ENCODE data around the gene PCBP1.
"Not testable (repeated sequence)": the region's sequence is repeated elsewhere in the genome, so short reads cannot be mapped to it uniquely, and the experiment has no call there.

PCBP1 gene

DNA sequence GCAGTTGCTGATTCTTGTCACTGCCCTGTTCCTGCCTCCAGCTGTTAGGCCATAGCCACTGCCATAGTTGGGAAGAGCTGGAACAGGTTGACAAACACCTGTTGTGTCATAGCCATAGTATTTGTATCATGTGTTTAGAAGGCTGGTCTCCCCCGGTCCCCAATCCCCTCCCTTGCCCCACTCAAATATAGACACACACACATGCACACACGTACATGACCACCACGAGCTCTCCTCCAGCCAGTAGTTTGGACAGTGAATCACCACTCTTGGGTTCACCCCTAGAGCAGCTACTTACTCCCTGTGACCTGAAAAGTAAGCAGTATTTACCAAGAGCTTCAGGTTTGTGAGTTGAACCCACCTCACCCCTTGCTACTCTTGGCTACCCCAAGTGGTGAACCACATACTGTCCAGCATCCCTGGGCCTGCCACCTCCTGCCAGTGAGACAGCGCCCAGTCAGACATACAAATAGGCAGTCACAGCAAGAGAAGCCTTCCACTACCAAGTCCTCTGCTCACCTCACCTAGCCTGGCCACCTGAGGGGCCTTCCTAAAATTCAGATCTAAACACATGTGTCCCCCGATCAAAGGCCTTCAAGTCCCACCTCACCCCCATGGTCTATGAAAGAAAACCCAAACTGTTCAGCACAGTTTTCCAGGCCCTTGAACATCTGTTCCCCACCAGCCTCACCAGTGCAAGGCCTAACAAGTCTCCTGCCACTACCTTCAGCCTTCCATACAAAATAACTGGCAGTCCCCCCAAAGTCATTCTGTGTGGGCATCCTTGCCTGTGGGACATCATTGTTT is 7.1 kb downstream of the PCBP1 start:
- TF ChIP-seq, protein P1, sequence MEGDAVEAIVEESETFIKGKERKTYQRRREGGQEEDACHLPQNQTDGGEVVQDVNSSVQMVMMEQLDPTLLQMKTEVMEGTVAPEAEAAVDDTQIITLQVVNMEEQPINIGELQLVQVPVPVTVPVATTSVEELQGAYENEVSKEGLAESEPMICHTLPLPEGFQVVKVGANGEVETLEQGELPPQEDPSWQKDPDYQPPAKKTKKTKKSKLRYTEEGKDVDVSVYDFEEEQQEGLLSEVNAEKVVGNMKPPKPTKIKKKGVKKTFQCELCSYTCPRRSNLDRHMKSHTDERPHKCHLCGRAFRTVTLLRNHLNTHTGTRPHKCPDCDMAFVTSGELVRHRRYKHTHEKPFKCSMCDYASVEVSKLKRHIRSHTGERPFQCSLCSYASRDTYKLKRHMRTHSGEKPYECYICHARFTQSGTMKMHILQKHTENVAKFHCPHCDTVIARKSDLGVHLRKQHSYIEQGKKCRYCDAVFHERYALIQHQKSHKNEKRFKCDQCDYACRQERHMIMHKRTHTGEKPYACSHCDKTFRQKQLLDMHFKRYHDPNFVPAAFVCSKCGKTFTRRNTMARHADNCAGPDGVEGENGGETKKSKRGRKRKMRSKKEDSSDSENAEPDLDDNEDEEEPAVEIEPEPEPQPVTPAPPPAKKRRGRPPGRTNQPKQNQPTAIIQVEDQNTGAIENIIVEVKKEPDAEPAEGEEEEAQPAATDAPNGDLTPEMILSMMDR (IDR thresholded peaks at IDR 0.05; ENCODE audit: low read depth, low read length): no peak
- no peak overlapping the region for H3K4me3 ChIP-seq (ENCODE audit: low read depth, low read length)

DNA sequence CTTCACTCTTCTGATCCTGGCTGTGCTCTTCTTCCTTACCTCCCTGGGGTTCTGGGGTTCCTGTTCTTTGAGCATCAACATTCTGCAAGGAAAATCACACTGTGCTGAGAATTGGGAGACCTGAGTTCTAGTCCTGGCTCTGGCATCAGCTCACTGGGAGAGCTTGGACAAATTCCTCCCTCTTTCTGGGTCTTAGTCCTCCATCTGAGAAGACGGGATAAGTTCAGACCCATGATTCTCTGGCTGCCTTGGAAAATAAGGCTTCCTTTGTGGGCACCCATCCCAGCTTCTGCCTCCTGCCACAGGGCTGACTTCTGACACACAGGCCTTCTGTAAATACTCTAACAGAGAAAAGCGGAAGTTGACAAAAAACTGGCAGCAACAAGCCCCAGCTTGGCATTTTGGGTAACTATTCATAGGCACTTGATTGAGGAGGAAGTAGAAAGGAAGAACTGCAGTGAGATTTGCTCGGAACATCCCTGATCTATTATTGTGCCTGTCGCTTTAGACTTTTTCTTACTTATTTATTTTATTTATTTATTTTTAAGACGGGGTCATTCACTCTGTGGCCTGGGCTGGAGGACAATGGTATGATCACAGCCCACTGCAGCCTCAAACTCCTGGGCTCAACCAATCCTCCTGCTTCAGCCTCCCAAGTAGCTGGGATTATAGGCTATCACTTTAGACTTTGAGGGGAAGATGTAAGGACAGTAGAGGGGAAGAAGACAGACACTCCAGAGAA is 7.9 kb downstream of the PCBP1 start:
- no peak overlapping the region for H3K4me3 ChIP-seq (ENCODE audit: low read depth, low read length)

DNA sequence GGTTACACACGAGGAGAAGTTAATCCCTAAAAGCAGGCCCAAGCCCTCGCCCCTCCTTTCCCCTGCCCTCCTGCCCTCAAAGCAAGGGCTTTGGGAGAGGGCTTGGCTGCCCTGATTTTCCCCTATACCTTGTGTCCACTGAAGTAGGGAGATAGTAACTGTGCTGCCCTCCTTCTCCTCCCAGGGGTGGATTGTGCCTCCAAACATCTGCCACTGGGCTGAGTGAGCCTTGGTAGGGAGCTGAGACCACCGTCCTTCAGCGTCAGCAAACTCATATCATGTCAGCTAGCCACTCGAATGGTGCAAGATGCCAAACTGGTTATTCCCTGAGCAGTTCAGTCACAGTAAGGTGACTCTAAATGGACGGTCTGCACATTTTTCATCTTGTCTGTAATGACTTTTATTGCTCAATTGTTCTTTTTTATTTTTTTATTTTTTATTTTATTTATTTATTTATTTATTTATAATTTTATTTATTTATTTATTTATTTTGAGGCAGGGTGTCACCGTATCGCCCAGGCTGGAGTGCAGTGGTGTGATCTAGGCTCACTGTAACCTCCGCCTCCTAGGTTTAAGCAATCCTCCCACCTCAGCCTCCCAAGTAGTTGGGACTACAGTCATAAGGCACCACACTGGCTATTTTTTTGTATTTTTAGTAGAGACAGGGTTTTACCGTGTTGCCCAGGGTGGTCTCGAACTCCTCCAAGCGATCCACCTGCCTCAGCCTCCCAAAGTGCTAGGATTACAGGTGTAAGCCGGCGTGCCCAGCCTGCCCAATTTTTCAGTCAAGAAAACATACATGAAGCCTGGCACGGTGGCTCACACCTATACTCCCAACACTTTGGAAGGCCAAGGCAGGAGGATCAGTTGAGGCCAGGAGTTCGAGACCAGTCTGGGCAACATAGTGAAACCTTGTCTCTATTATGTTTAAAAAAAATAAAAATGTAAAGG is 8.7 kb downstream of the PCBP1 start:
- TF ChIP-seq, protein P1 (IDR thresholded peaks at IDR 0.05; ENCODE audit: low read depth, low read length): no peak
- H3K4me3 ChIP-seq (ENCODE audit: low read depth, low read length): no peak overlapping the region

More for the DNA sequence above, 7.9 kb downstream of the PCBP1 start:
- TF ChIP-seq, protein P1 (IDR thresholded peaks at IDR 0.05; ENCODE audit: low read depth, low read length): no peak

DNA sequence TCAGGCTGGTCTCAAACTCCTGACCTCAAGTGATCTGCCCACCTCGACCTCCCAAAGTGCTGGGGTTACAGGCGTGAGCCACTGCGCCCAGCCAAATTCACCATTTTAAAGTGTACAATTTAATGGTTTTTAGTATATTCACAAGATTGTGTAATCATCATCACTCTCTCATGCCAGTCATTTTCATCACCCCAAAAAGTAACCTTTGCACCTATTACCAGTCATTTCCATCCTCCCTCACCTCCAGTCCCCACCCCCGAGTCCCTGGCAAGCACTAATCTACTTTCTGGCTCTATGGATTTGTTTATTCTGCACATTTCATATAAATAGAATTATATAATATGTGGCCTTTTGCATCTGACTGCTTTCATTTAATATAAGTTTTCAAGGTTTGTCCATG is 10.8 kb downstream of the PCBP1 start:
- H3K4me3 ChIP-seq (ENCODE audit: low read depth, low read length): no peak overlapping the region
- TF ChIP-seq, protein P1 (IDR thresholded peaks at IDR 0.05; ENCODE audit: low read depth, low read length): no peak

DNA sequence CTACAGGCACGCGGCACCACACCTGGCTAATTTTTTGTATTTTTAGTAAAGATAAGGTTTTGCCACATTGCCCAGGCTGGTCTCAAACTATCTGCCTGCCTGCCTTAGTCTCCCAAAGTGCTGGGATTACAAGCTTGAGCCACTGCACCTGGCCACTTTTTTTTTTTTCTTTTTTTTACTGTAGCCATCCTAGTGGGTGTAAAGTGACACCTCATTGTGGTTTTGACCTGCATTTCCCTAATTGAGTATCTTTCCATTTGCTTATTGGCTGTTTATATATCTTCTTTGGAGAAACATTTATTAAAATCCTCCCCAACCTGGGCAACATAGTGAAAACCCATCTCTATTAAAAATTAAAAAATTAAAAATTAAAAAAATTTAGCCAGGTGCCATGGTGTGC is 12.0 kb downstream of the PCBP1 start:
- TF ChIP-seq, protein P1 (IDR thresholded peaks at IDR 0.05; ENCODE audit: low read depth, low read length): no peak
- no peak overlapping the region for H3K4me3 ChIP-seq (ENCODE audit: low read depth, low read length)

DNA sequence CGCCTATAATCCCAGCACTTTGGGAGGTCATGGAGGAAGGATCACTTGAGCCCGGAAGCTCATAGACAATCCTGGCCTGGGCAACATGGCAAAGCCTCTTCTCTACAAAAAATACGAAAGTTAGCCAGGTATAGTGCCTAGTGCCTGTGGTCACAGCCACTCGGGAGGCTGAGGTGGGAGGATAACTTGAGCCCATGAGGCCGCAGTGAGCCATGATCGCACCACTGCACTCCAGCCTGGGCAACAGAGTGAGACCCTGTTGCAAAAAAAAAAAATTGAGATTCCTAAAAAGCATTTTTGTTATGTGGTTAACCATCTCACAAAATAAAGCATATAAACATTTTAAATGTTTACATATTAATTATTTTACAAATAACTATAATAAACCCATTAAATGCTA is 13.9 kb downstream of the PCBP1 start:
- TF ChIP-seq, protein P1 (IDR thresholded peaks at IDR 0.05; ENCODE audit: low read depth, low read length): no peak

DNA sequence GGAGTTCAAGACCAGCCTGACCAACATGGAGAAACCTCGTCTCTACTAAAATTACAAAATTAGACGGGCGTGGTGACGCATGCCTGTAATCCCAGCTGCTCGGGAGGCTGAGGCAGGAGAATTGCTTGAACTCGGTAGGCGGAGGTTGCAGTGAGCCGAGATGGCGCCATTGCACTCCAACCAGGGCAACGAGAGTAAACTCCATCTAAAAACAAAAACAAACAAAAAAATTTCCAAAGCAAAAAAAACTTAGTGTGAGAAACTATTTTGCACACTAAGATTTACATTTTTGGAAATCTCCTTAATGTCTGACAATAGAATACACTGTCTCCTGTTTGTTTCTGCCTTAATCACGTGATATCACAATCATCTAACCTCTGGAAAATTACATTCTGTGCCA is 14.4 kb downstream of the PCBP1 start:
- H3K4me3 ChIP-seq (ENCODE audit: low read depth, low read length): not testable (repeated sequence)

More for the DNA sequence above, 13.9 kb downstream of the PCBP1 start:
- H3K4me3 ChIP-seq (ENCODE audit: low read depth, low read length): no peak overlapping the region

DNA sequence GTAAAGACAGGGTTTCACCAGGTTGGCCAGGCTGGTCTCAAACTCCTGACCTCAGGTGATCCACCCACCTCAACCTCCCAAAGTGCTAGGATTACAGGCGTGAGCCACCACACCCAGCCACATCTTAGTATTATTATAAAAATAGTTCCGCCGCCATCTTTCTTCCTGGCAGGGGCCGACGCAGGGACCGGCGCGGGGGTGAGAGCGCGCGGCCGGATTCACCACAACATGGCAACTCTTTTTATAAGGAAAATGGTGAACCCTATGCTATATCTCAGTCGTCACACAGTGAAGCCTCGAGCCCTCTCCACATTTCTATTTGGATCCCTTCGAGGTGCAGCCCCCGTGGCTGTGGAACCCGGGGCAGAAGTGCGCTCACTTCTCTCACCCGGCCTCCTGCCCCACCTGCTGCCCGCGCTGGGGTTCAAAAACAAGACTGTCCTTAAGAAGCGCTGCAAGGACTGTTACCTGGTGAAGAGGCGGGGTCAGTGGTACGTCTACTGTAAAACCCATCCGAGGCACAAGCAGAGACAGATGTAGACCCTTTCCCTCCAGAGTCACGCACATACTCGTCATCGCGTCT is 15.1 kb downstream of the PCBP1 start:
- H3K4me3 ChIP-seq (ENCODE audit: low read depth, low read length): not testable (repeated sequence)
